HG02642 (cell line): Measurements from ENCODE around the gene KRTAP4-6.
"Not testable (repeated sequence)": the region's sequence is repeated elsewhere in the genome, so short reads cannot be mapped to it uniquely, and the experiment has no call there.

Experiments
- ATAC-seq: cut with Tn5 transposase; IDR thresholded peaks from one replicate; pipeline ENCODE4 v1.9.1; 2021; ENCODE audit warnings: mild to moderate bottlenecking; ENCODE audit not compliant: unreplicated experiment, poor library complexity

The KRTAP4-6 gene

DNA sequence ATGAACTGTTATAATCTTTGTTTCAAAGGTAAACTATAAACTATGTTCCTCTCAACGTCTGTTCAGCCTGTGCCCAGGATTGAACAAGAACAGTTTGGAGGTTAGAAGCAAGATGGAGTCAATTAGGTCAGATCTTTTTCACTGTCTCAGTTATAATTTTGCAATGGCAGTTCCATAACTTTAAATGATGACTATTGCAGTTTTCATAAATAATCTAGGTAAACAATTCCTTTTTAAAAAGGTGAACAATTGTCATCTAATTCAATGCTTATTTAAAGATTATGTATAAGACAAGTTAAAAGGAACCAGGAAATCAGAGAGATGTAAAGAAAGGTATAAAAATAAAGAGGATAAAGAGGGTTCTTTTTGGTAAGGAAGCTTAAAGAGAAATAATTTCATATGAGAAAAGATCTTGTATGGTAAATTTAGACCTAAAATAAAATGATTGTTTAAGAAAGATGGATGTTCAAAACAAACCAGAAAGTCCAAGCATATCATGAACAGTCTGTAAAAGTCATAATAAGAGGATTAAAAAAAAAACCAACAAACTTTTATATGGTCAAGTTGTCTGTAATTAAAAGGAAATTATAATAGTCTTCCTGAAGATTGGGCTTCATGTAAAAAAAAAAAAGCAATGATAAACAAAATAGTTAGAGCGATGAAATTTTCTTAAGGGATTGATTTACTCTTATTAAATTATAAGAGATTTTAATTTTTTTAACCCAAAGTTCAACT is 29.0 kb downstream of the KRTAP4-6 start:
- no peak for ATAC-seq

- not testable (repeated sequence) for ATAC-seq
Measured at GRCh38 chr17:41108728-41109386, 31.5 kb downstream of the KRTAP4-6 start.

GRCh38 chr17:41107941-41108450 is 32.3 kb downstream of the KRTAP4-6 start:
- ATAC-seq, result no peak

DNA sequence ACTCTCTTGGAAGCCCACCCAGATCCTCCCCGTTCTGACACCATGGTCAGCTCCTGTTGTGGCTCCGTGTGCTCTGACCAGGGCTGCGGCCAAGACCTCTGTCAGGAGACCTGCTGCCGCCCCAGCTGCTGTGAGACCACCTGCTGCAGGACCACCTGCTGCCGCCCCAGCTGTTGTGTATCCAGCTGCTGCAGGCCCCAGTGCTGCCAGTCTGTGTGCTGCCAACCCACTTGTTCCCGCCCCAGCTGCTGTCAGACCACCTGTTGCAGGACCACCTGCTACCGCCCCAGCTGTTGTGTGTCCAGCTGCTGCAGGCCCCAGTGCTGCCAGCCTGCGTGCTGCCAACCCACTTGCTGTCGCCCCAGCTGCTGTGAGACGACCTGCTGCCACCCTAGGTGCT is 35.0 kb downstream of the KRTAP4-6 start, which contains the start of gene KRTAP4-9:
TSS of gene KRTAP4-9 (plus strand) at position 43 of the 400 bp plus-strand sequence. CDS start at position 43, 0 bp downstream.
- ATAC-seq, result not testable (repeated sequence)

DNA sequence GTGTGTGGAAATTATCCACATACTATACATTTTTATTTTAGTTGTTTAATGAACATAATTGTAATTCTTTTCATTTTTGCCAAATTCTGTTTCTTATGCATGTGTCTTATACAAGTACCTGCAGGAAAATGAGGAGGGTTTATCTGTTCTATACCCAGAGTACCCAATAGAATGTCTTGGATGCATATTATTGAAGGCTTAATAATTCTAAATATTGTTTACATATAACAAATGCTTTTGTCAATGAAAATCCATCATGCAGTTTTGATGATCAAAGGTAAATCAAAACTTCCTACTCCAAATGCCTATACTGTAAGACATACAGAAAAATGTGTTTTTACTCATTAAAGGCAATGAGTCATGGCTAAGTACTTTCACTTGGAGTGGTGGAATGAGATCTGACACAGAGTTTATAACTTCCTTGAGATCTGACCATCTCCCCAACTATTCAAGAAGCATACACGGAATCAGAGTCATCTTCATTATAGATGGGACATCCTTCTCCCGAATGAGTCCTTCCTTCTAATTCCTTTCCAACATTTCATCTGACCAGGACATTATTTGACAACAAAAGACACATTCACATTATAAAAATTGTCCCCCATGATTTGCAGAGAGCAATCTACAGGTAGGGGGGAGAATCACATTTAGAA is 35.8 kb downstream of the KRTAP4-6 start:
- ATAC-seq, result not testable (repeated sequence)

DNA sequence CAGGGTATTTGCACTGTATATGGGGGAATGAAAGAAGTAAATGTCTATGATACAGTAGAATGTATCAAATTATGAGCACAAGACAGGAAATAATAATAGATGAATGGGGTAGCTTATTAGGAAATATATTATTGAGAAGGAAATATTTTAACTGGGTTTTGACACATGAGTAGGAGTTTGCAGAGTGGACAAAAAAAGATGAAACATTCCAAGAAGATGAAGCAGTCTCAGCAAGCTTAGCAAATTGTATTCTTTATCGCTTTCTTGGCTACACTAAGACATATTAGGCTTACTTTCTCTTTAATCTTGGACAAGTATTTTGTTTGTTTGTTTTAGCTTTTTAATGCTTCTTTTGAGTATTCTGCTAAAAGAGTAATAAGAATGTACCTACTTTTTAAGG is 36.4 kb downstream of the KRTAP4-6 start:
- no peak for ATAC-seq

GRCh38 chr17:41101586-41102259 is 38.6 kb downstream of the KRTAP4-6 start, which contains the start of gene KRTAP4-16:
KRTAP4-16 (minus strand) TSS chr17:41102209; CDS start chr17:41102209, 0 bp downstream.
- no peak for ATAC-seq

DNA sequence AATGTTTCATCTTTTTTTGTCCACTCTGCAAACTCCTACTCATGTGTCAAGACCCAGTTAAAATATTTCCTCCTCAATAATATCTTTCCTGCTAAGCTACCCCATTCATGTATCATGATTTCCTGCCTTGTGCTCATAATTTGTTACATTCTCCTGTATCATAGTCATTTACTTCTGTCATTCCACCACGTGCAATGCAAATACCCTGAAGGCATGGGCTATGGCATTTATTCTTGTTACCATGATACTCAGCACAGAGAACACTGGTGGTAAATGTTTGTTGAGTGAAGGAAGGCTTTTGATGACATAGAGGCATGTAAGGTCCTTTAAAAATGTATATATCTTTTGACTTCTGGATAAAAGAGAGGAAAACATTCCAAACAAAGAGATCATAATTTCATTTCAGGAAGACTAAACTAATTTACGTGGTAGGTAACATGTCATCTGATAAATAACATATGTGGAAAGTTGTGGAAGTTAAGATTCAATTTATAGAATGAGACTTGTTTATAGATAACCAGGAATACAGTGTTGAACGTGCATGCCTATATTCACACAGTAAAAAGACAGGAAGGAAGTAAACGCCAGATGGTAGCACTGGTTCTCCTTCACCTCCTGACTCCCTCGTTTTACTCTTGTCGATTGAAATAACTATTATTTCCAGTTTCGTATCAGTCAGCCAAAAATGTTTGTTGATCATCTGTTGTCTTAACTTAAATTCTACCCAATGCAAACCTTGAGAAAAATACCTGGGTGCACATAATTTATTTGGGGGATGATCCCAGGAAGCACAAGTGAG is 40.5 kb downstream of the KRTAP4-6 start:
- ATAC-seq, result not testable (repeated sequence)

DNA sequence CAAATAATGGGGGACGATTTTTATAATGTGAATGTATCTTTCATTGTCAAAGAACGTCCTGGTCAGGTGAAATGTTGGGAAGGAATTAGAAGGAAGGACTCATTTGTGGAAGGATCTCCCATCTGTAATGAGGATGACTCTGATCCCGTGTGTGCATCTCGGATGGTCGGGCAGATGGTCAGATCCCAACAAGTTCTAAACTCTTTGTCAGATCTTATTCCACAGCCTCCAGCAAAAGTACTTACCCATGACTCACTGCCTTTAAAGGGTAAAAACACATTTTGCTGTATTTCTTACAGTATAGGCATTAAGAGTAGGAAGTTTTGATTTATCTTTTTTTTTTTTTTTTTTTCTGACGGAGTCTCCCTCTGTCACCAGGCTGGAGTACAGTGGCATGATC is 41.9 kb downstream of the KRTAP4-6 start:
- no peak for ATAC-seq

GRCh38 chr17:41098042-41098441 is 42.3 kb downstream of the KRTAP4-6 start, which contains the start of gene KRTAP4-8:
KRTAP4-8 (minus strand) TSS chr17:41098142; CDS start chr17:41098084, 58 bp downstream.
- ATAC-seq, result no peak

DNA sequence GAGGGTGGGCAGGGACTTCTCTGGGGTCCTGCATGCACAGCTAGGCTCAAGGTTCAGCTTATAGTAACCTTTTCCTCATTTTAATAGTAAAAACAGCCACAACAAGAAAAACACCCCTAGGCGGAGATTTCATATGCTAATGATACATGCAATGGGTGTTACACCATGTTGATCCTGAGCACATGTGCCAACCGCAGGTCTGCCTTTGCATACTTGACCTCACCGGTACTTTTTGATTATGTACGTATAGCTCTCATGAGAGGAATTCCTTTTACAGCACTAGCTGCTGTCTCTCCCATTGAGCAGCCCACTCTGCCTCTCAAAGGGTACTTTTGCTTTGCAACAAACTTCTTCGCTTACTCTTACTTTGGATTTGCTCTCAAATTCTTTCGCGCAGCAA is 44.3 kb downstream of the KRTAP4-6 start:
- ATAC-seq, result no peak
